Heart right ventricle (tissue), 16 donors: ENCODE results near the gene DNAI2. TPM values are rescaled to one million over a fixed set of nuclear protein-coding genes. Genes with fewer than 3 reads are reported as not detected.
A peak's percentile ranks its signal among the peaks of the same experiment; 100 is the strongest.

Experiments
- ATAC-seq, 8 donors: fragments of 200-7000 bp; cut with Tn5 transposase; one replicate each; pipeline ENCODE4 v1.9.1; 2020; ENCODE audit warnings: mild to moderate bottlenecking in 8 of 8, moderate library complexity in 8 of 8, moderate number of reproducible peaks in 1 of 8
- DNase-seq, 2 donors: peaks; one replicate each; pipeline ENCODE4 v3.0.0-alpha.2; 2020
- H3K27ac ChIP-seq, 10 donors: fragments of 200-600 bp; sonication (generic) in 2 of 10; one replicate each; pipeline versions ENCODE4 v1.5.0 to v1.8.0; 2020 to 2022; ENCODE audit warnings: mild to moderate bottlenecking in 3 of 10
- H3K27me3 ChIP-seq, 7 donors: fragments of 200-600 bp; one replicate each; pipeline ENCODE4 v1.8.0; 2021 to 2022; ENCODE audit warnings: mild to moderate bottlenecking in 2 of 7
- H3K36me3 ChIP-seq, 9 donors: fragments of 200-600 bp; sonication (generic) in 1 of 9; one replicate each; pipeline versions ENCODE4 v1.5.0 to v1.8.0; 2020 to 2022; ENCODE audit warnings: mild to moderate bottlenecking in 2 of 9
- H3K4me1 ChIP-seq, 9 donors: fragments of 200-600 bp; sonication (generic) in 1 of 9; one replicate each; pipeline versions ENCODE4 v1.5.0 to v1.8.0; 2020 to 2022; ENCODE audit warnings: mild to moderate bottlenecking in 4 of 9
- H3K4me3 ChIP-seq, 10 donors: fragments of 200-600 bp; sonication (generic) in 2 of 10; one replicate each; pipeline versions ENCODE4 v1.5.0 to v1.8.0; 2020 to 2022; ENCODE audit warnings: mild to moderate bottlenecking in 7 of 10, moderate library complexity in 2 of 10
- H3K9me3 ChIP-seq, 11 donors: fragments of 200-600 bp in 10 of 11; sonication (generic) in 2 of 11; one replicate each; pipeline versions ENCODE4 v1.5.0 to v1.8.0; 2013 to 2022; ENCODE audit warnings: mild to moderate bottlenecking in 2 of 11, control low read depth in 1 of 11, moderate library complexity in 1 of 11
- WGBS, 2 donors: extraction: QIAGEN DNeasy Blood & Tissue Kit; methylation state at CpG; one replicate each; pipeline ENCODE4 v1.1.7; 2013; ENCODE audit warnings: inconsistent platforms in 1 of 2; 5-methylcytosine and 5-hydroxymethylcytosine counted together
- intact Hi-C, 10 donors: fragments of 100-400 bp; cut with DNase I; formaldehyde crosslinking; loops; one replicate each; pipeline versions ENCODE4 v1.11.1 to v1.14.2; 2022
- polyA plus RNA-seq, 2 donors: library from polyadenylated mRNA; stranded (reverse); fragments of 200-250 nt; gene quantifications; one replicate each; pipeline ENCODE4 v1.2.3, GENCODE V29; 2013
- total RNA-seq, 10 donors: library from RNA; stranded (reverse); fragmentation: NEBNext Ultra II Directional in 3 of 10; extraction: Animal tissue kit (Norgen Biotek cat#: 25700) in 3 of 10; gene quantifications; one replicate each; pipeline versions ENCODE4 v1.2.1 to v1.2.4, GENCODE V29; 2021 to 2023
- TF ChIP-seq, protein P1 (sequence below), 9 donors: fragments of 200-600 bp; sonication (generic) in 2 of 9; IDR thresholded peaks; one replicate each; pipeline versions ENCODE4 v1.5.0 to v1.8.0; 2021 to 2022; ENCODE audit warnings: antibody characterized with exemption in 9 of 9, mild to moderate bottlenecking in 5 of 9, moderate library complexity in 1 of 9
- donor health status: Arrhythmogenic right ventricular cardiomyopathy.
- donor health status: ischemic (EF 13 %, LVEDD 7.1; RV severe dilation, severe dysfunction).
- donor health status: healthy with polysubstance abuse.
- donor health status: DM: no; HTN: yes; CAD: no.
- donor health status: DM: no; HTN: no; CAD: no.
- donor health status: ischemic (EF 25% LVEDD 6.9; RV normal size, moderate dysfunction).
- donor health status: ischemic (EF 25% LVEDD 5.7; RV mildly dilated, moderate dysfunction).
- donor health status: healthy.
- donor health status: DM: yes; HTN: yes; CAD: no.
- donor health status: Ischemic cardiomyopathy.
- donor health status: ischemic (EF 35%, LVEDD 5.7; RV mildly dilated, moderate dysfunction).
- donor health status: nonischemic (EF 11% LVEDD 7.7; RV severe dilation, severe dysfunction).
- donor health status: DM: yes; HTN: yes; CAD: no.
- donor health status: PGD.
- donor health status: ischemic (EF 29% LVEDD 5.4; RV normal size, mild dysfunction).
- donor health status: nonischemic (EF 23%, LVEDD 6.1; RV moderate dilation, normal function).

DNAI2 gene
- total and polyA plus RNA-seq, 12 donors = 0.16 TPM; not detected in 11

DNA sequence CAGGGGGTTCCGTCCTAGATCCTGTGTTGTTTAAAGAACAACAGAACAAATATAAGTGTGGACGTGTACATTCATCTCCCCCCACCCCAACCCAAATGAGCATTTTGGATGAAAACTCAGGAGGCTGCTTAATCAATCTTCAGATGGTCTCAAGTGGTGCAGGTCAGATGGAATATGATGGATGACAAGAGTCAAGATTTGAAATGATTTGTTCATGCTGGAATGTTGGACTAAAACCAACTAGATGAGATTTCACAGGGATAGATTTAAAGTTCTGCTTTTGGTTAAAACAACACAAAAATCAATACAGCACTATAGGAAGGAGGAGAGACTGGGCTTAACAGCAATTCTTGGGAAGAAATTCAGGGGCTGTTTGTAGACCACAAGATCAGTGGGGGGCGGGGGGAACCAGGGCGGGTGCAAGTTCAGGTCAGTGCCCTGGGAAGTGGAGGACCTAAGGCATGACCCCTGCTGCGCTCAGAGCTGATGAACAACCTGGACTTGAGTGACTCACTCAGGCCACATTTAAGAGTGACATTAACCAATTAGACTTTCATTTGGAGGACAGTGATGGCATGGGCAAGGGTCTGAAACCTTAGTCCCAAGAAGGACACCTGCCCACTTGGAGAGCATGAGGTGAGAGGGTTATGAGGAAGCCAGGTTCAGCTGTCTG, 45.6 kb upstream of the DNAI2 start:
- Histone ChIP-seq H3K36me3 (peaks cover 0 to 74% (median 7%) of the 10 kb centered on the region in 9 donors), H3K4me3 (no peak overlapping the region), H3K27ac (no peak overlapping the region), H3K4me1 (peaks cover 0 to 16% (median 0%) of the 10 kb centered on the region in 9 donors), H3K27me3 (no peaks in the 10 kb centered on the region), H3K9me3 (no peaks in the 10 kb centered on the region)
- TF ChIP-seq, protein P1, sequence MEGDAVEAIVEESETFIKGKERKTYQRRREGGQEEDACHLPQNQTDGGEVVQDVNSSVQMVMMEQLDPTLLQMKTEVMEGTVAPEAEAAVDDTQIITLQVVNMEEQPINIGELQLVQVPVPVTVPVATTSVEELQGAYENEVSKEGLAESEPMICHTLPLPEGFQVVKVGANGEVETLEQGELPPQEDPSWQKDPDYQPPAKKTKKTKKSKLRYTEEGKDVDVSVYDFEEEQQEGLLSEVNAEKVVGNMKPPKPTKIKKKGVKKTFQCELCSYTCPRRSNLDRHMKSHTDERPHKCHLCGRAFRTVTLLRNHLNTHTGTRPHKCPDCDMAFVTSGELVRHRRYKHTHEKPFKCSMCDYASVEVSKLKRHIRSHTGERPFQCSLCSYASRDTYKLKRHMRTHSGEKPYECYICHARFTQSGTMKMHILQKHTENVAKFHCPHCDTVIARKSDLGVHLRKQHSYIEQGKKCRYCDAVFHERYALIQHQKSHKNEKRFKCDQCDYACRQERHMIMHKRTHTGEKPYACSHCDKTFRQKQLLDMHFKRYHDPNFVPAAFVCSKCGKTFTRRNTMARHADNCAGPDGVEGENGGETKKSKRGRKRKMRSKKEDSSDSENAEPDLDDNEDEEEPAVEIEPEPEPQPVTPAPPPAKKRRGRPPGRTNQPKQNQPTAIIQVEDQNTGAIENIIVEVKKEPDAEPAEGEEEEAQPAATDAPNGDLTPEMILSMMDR (IDR thresholded peaks at IDR 0.05) = no peak
- intact Hi-C loops = no loop called here
- DNase-seq (no peak), ATAC-seq (no peak)
- WGBS, 2 donors = 88 to 92% methylated on average over 5 of the region's 5 CpGs

DNA sequence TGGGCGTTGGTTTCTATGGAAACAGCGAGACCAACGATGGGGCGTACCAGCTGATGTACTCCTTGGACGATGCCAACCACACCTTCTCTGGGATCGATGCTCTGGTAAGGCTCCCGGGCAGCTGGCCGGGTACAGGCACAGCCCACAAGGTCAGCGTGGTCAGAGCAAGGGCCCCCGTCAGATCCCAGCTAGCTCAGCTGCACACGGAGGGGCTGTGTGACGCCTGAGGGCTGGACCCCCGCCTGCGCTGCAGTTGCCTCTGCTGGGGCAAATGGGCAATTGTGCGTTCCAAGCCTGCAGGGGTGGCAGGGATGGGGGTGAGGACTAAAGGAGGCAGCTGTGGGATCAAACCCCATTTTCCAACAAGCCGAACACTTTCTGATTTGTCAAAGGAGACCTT, 43.1 kb upstream of the DNAI2 start:
- intact Hi-C loops = no loop called here
- no peaks in the 10 kb centered on the region for H3K9me3 ChIP-seq
- TF ChIP-seq, protein P1 (IDR thresholded peaks at IDR 0.05) = no peak
- H3K36me3 ChIP-seq = peaks cover 0 to 53% (median 4%) of the 10 kb centered on the region in 9 donors
- no peak overlapping the region for H3K4me3 ChIP-seq
- DNase-seq (no peak), ATAC-seq (no peak)
- no peak overlapping the region for H3K27ac ChIP-seq
- peaks cover 0 to 35% (median 18%) of the 10 kb centered on the region in 9 donors for H3K4me1 ChIP-seq
- 94% methylated on average over 16 of the region's 16 CpGs for WGBS, 2 donors
- H3K27me3 ChIP-seq = no peaks in the 10 kb centered on the region

GRCh38 chr17:74231928-74232907, 41.8 kb upstream of the DNAI2 start:
- no peak overlapping the region for H3K4me3 ChIP-seq
- DNase-seq = no peak
- intact Hi-C loops = no loop called here
- no peak overlapping the region for H3K27ac ChIP-seq
- no peak for ATAC-seq
- peaks cover 0 to 40% (median 30%) of the 10 kb centered on the region in 9 donors for H3K4me1 ChIP-seq
- H3K9me3 ChIP-seq = no peaks in the 10 kb centered on the region
- H3K36me3 ChIP-seq = peaks cover 0 to 47% (median 4%) of the 10 kb centered on the region in 9 donors
- TF ChIP-seq, protein P1 (IDR thresholded peaks at IDR 0.05) = no peak
- WGBS, 2 donors = 81 to 83% methylated on average over 17 of the region's 17 CpGs
- no peaks in the 10 kb centered on the region for H3K27me3 ChIP-seq

- Histone ChIP-seq H3K4me3 (no peak overlapping the region), H3K4me1 (peaks cover 0 to 49% (median 30%) of the 10 kb centered on the region in 9 donors), H3K9me3 (no peaks in the 10 kb centered on the region), H3K27ac (peak overlapping the region in 2 of 10 donors; percentile 10 to 88), H3K27me3 (no peaks in the 10 kb centered on the region), H3K36me3 (peaks cover 0 to 56% (median 4%) of the 10 kb centered on the region in 9 donors)
- intact Hi-C loops = loop anchor here in 2 of 10 donors (2.0 kb wide), 1 partner anchor 19 kb away; no protein-coding TSS in a partner anchor
- TF ChIP-seq, protein P1 (IDR thresholded peaks at IDR 0.05) = no peak
- 81 to 94% methylated on average over 8 of the region's 8 CpGs for WGBS, 2 donors
- no peak for ATAC-seq
- no peak for DNase-seq
Measured at GRCh38 chr17:74233937-74234336, 40.1 kb upstream of the DNAI2 start.
